NCI-H446 treated with DMSO at 0.1 percent for 48 hours (cell line): ENCODE measurements around the gene LGALSL.

ENCODE experiments used
- DNase-seq: peaks from one replicate; lab custom pipeline; 2025; lab: John Stamatoyannopoulos, UW

The LGALSL gene

DNA sequence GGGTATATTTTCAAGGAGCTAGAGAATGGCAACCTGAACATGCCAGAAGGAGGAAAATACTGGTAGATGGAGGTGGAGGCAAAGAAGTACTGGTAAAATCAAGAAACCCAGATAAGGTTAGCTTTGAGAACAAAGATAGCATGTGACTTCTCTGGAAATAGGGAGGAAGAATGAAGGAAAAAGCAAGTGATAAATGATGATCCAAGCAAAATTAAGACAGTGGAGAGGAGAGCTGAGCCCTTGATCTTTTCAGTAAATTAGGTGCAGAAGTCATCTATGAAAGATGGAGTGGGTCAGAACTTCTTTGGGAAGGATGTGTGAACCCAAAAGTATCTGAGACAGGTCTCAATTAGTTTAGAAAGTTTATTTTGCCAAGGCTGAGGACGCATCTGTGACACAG is 44.5 kb downstream of the LGALSL start:
- no peak for DNase-seq

DNA sequence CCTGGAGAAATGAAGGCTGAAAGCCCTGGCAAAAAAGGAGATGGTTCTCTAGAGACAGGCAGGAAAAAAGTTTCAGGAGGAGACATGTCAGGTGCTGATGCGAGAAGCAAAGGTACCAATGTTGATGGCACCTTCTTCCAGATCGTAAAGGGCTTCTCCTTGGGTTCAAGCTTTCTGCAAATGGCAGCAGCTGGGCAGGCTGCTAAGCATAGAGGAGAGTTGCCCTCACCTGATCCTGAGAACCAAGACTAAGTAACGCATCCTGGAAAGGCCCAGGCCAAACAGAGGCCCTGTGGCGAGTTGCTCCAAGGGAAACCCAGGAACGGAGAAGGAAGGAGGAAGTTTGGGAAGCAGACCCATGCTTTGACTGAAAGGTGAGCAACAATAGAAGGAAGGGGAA is 46.6 kb downstream of the LGALSL start:
- DNase-seq = no peak

DNA sequence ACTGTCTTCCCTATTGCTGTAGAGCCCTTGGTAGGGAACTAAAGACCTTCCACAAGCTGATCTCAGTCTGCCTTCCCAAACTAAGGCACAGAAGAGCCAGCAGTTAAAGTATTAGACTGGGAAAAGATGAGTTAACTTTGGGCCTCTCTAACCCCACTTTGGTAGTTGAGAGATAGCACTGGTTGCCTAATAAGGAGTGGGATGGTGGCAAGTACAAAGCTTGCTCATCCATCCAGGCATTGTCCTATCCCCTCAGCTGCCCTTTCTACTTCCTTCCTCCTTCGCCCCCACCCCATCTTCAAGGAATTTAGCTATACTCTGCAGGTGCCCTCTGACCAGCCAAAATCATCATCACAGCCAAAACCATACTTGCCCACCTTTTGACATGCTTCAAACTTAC is 48.0 kb downstream of the LGALSL start:
- no peak for DNase-seq

DNA sequence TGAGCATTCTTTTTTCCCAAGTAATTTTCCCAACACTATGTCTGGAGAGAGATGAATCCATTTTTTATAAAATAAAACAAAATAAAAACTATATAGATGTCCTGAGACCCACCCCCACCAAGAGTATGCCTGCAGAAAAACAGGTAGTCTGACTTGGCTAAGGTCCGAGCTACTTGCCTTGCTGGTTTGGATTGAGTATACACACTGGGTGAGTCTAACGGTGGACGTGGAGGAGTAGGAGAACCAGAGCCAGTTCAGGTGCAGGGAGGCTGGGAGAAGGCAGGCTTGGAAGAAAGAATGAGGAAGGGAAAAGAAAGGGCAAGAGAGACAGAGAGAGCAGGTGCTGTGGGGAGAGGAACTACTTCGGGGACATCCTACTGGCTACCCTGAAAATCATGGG is 48.9 kb downstream of the LGALSL start:
- no peak for DNase-seq

DNA sequence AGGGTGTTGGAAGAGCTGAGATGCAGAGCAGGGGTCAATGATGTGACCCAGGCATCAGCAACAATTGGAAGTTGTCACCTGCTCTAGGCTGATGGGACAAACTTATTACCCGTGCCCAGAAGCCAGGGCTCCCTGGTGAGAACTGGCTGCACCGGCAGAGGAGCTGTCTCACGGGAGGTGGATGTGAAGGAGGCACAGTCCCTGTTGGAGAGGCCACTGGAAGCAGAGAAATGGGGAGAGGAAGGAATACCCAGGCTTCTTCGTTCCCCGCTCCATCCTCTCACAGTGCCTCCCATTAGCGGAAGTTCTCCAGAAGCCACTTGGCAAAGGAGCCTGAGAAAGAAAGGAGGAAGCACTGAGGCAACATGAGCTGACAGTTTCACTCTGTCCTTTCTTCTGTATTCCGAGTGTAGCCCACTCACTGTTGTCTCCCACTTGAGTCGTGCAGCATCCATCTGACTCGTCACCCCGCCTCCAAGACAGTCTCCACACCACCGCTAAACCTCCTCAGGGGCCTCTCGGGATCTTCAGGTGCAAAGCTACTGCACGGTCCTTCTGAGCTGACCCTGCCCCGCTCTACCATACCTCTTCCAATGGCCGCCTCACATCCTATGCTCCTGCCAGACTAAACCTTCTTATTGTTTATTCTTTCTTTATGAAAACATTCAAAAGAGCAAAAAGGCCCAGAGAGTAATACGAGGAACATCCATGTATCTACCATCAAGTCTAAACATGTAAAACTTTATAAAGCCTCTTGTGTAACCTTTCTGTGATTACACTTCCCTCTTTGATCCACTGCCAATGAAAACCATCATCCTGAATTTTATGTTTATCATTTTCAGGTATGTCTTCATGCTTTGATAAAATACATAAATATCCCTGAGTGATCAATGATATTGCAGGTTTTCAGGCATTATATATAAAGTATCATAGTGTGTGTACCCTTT is 51.1 kb downstream of the LGALSL start:
- DNase-seq = no peak

DNA sequence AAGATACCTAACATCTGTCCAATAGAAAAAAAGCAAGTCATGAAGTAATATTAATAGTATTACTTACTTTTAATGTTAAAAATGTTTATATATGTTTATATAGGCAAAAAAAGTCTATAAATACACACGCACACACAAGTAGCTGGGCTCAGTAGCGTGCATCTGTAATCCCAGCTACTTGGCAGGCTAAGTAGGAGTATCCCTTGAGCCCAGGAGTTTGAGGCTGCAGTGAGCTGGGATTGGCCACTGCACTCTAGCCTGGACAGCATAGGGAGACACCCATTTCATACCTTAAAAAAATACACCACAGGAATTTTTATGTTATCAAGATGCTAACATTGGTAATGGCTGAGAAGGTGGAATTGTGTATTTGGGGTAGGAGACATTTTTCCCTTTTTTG is 52.7 kb downstream of the LGALSL start:
- DNase-seq = no peak
